CD4-positive, alpha-beta T cell treated with Interleukin-4 for 1 hour (primary cell): Measurements from ENCODE around the gene FAIM.
"Not testable (repeated sequence)": the region's sequence is repeated elsewhere in the genome, so short reads cannot be mapped to it uniquely, and the experiment has no call there.

Experiments used
- DNase-seq, 2 donors: peaks; one replicate each; pipeline ENCODE4 v3.0.0-alpha.2; 2020 to 2022

Gene FAIM

GRCh38 chr3:138608322-138609135, at the start of gene FAIM:
Gene FAIM, plus strand, starts transcription at chr3:138608771. Its CDS starts 10,956 bp downstream, at chr3:138619727.
- peak; percentile 66 to 77 for DNase-seq

GRCh38 chr3:138559134-138559533, 49.4 kb upstream of the FAIM start:
- DNase-seq, result no peak

- DNase-seq, result no peak
Measured at GRCh38 chr3:138560501-138560900, 48.1 kb upstream of the FAIM start.

- DNase-seq, result not testable (repeated sequence)
Measured at GRCh38 chr3:138562902-138563301, 45.7 kb upstream of the FAIM start.

- not testable (repeated sequence) for DNase-seq
Measured at GRCh38 chr3:138566293-138566692, 42.3 kb upstream of the FAIM start.

GRCh38 chr3:138567403-138567802, 41.2 kb upstream of the FAIM start:
- DNase-seq, result no peak

GRCh38 chr3:138569090-138569489, 39.5 kb upstream of the FAIM start:
- no peak for DNase-seq

GRCh38 chr3:138569624-138570023, 38.9 kb upstream of the FAIM start:
- not testable (repeated sequence) for DNase-seq

- DNase-seq, result no peak
Measured at GRCh38 chr3:138573138-138573537, 35.4 kb upstream of the FAIM start.

GRCh38 chr3:138578141-138578540, 30.4 kb upstream of the FAIM start:
- peak in 1 of 2 donors; percentile 19 for DNase-seq

- no peak for DNase-seq
Measured at GRCh38 chr3:138578961-138579574, 29.5 kb upstream of the FAIM start.

GRCh38 chr3:138587374-138587773, 21.2 kb upstream of the FAIM start:
- DNase-seq, result no peak

- DNase-seq, result no peak
Measured at GRCh38 chr3:138588445-138588844, 20.1 kb upstream of the FAIM start.

GRCh38 chr3:138591392-138591791, 17.2 kb upstream of the FAIM start:
- DNase-seq, result no peak

- no peak for DNase-seq
Measured at GRCh38 chr3:138593488-138594149, 15.0 kb upstream of the FAIM start.

GRCh38 chr3:138594150-138594934, 14.2 kb upstream of the FAIM start, which contains the start of gene CEP70:
Gene CEP70, minus strand, starts transcription at chr3:138594260. Its CDS starts 21,333 bp downstream, at chr3:138572927.
- peak; percentile 93 to 94 for DNase-seq

- DNase-seq, result no peak
Measured at GRCh38 chr3:138594935-138595610, 13.5 kb upstream of the FAIM start.

- DNase-seq, result not testable (repeated sequence)
Measured at GRCh38 chr3:138597186-138597976, 11.2 kb upstream of the FAIM start.

- DNase-seq, result no peak
Measured at GRCh38 chr3:138598534-138598933, 10.0 kb upstream of the FAIM start.

- DNase-seq, result no peak
Measured at GRCh38 chr3:138600100-138600745, 8.3 kb upstream of the FAIM start.

GRCh38 chr3:138601661-138602060, 6.9 kb upstream of the FAIM start:
- DNase-seq, result not testable (repeated sequence)
